K562 (cell line): ENCODE data around the gene HOXD9. TPM values are rescaled to one million over a fixed set of nuclear protein-coding genes. Genes with fewer than 3 reads are reported as not detected.

Experiments
- BDP1 ChIP-seq: IDR thresholded peaks from 3 replicates; pipeline ENCODE4 v1.6.1; 2011; ENCODE audit not compliant: insufficient read length, insufficient read depth
- CREB3 ChIP-seq: fragments of 450-650 bp; conservative IDR thresholded peaks from 2 replicates; pipeline ENCODE4 v1.6.1; 2016; ENCODE audit warnings: missing genetic modification characterization, low read depth, mild to moderate bottlenecking, missing compliant biosample characterization, moderate library complexity
- E2F6 ChIP-seq, 2 experiments: IDR thresholded peaks; 2 replicates each; pipeline ENCODE4 v1.6.1; 2011; ENCODE audit warnings: borderline replicate concordance in 1 of 2, control low read depth in 1 of 2, low read depth in 1 of 2, low read length in 1 of 2, mild to moderate bottlenecking in 1 of 2, mixed read lengths in 1 of 2, moderate library complexity in 1 of 2; ENCODE audit not compliant: insufficient read depth in 1 of 2, insufficient read length in 1 of 2, poor library complexity in 1 of 2, severe bottlenecking in 1 of 2; ENCODE audit errors: extremely low read depth in 1 of 2
- LEF1 ChIP-seq: fragments of 450-650 bp; IDR thresholded peaks from 2 replicates; pipeline ENCODE4 v1.6.1; 2016; ENCODE audit warnings: mild to moderate bottlenecking
- MAZ ChIP-seq, 2 experiments: fragments of 450-650 bp in 1 of 2; sonication (generic) in 1 of 2; formaldehyde crosslinking; IDR thresholded peaks in 1 of 2; conservative IDR thresholded peaks in 1 of 2; 2 replicates each; pipeline versions ENCODE4 v1.4.0 to v1.5.0; 2020; ENCODE audit warnings: mild to moderate bottlenecking in 1 of 2, missing genetic modification reagents in 1 of 2
- MXI1 ChIP-seq: IDR thresholded peaks from 2 replicates; pipeline ENCODE4 v1.6.1; 2011; ENCODE audit warnings: low read depth, mild to moderate bottlenecking, improper control_type of control experiment, low read length
- MYC ChIP-seq, 2 experiments: fragments of 250-450 bp in 1 of 2; sonication (Bioruptor Pico) in 1 of 2; IDR thresholded peaks; 2 replicates each; pipeline versions ENCODE4 v1.5.1 to v1.6.1; 2012 to 2021; ENCODE audit warnings: low read depth in 2 of 2, borderline replicate concordance in 1 of 2, improper control_type of control experiment in 1 of 2, low read length in 1 of 2, mild to moderate bottlenecking in 1 of 2, moderate library complexity in 1 of 2
- POLR2A ChIP-seq: fragments of 450-650 bp; conservative IDR thresholded peaks from 2 replicates; pipeline ENCODE4 v1.6.1; 2016
- SAFB2 ChIP-seq: fragments of 200-400 bp; formaldehyde crosslinking; IDR thresholded peaks from 2 replicates; pipeline ENCODE4 v1.6.1; 2018; ENCODE audit warnings: borderline replicate concordance, low read length, low read depth, moderate library complexity; ENCODE audit not compliant: severe bottlenecking
- SAP30 ChIP-seq: fragments of 200-600 bp; sonication (generic); IDR thresholded peaks from 2 replicates; pipeline ENCODE4 v1.6.1; 2012; ENCODE audit warnings: borderline replicate concordance, low read depth, mild to moderate bottlenecking, moderate library complexity, low read length, control low read depth, inconsistent platforms; ENCODE audit not compliant: insufficient read depth, poor library complexity, severe bottlenecking
- USF1 ChIP-seq: sonication (generic); formaldehyde crosslinking; IDR thresholded peaks from 2 replicates; pipeline ENCODE4 v1.9.0; 2022; ENCODE audit warnings: mild to moderate bottlenecking, missing genetic modification reagents
- ZBTB11 ChIP-seq, 3 experiments: fragments of 200-800 bp in 1 of 3; fragments of 250-450 bp in 1 of 3; fragments of 450-650 bp in 1 of 3; sonication (Bioruptor Pico) in 1 of 3; sonication (Bioruptor generic) in 1 of 3; formaldehyde crosslinking in 1 of 3; IDR thresholded peaks; 2 replicates each; pipeline versions ENCODE4 v1.6.1 to v1.8.0; 2016 to 2022; ENCODE audit warnings: mild to moderate bottlenecking in 2 of 3, missing genetic modification characterization in 2 of 3, missing compliant biosample characterization in 1 of 3, moderate library complexity in 1 of 3
- ZNF175 ChIP-seq: fragments of 200-800 bp; sonication (Bioruptor generic); IDR thresholded peaks from 2 replicates; pipeline ENCODE4 v1.6.1; 2016; ENCODE audit warnings: low read depth, mild to moderate bottlenecking, missing genetic modification characterization, missing compliant biosample characterization
- ZNF644 ChIP-seq: fragments of 200-800 bp; sonication (Bioruptor generic); IDR thresholded peaks from 2 replicates; pipeline ENCODE4 v1.6.1; 2016; ENCODE audit warnings: low read depth, missing genetic modification characterization, missing compliant biosample characterization
- ZNF740 ChIP-seq, 3 experiments: fragments of 200-800 bp in 1 of 3; sonication (Bioruptor generic) in 1 of 3; sonication (generic) in 1 of 3; formaldehyde crosslinking in 1 of 3; IDR thresholded peaks; 2 replicates each; pipeline versions ENCODE4 v1.6.1 to v1.8.0; 2016 to 2022; ENCODE audit warnings: mild to moderate bottlenecking in 2 of 3, missing compliant biosample characterization in 2 of 3, missing genetic modification characterization in 2 of 3, missing genetic modification reagents in 1 of 3
- polyA plus RNA-seq, 8 experiments: library from polyadenylated mRNA; depleted of rRNA in 4 of 8; stranded (reverse) in 5 of 8; unstranded in 3 of 8; fragments of >200 nt; fragmentation: Nextera tagmentation in 2 of 8; fragmentation: Illumina TruSeq in 1 of 8; extraction: Ambion mirVana in 2 of 8; extraction: Trizol in 1 of 8; gene quantifications; 2 replicates each; pipeline versions ENCODE4 v1.2.1 to v1.2.3, GENCODE V29; 2011 to 2014; ENCODE audit warnings: inconsistent platforms in 1 of 8, missing spikeins in 1 of 8
- total RNA-seq, 7 experiments: library from RNA; depleted of rRNA in 6 of 7; stranded (reverse); fragments of >200 nt in 6 of 7; fragmentation: Illumina TruSeq in 2 of 7; extraction: Trizol in 2 of 7; gene quantifications; 2 replicates each; pipeline versions ENCODE4 v1.2.1 to v1.2.3, GENCODE V29; 2011 to 2021; ENCODE audit warnings: low replicate concordance in 1 of 7

Gene HOXD9
- total and polyA plus RNA-seq, 9 of the 15 experiments (the other 6 are each of a cell fraction or from before 2014, with no cell fraction given), result not detected

GRCh38 chr2:176115883-176116813, 6.4 kb upstream of the HOXD9 start, which contains the start of gene HOXD10 (continued):
- no peak for TF ChIP-seq LEF1
- TF ChIP-seq E2F6 (IDR thresholded peaks at IDR 0.05; ENCODE audit: borderline replicate concordance in 1 of 2, extremely low read depth in 1 of 2, insufficient read depth in 1 of 2, insufficient read length in 1 of 2, low read depth in 1 of 2, low read length in 1 of 2, poor library complexity in 1 of 2, severe bottlenecking in 1 of 2), result peak in 1 of 2 experiments; percentile 25
- TF ChIP-seq POLR2A, result no peak
- TF ChIP-seq CREB3 (tag), result no peak
- TF ChIP-seq ZNF175 (CRISPR knock-in tag), result no peak
- no peak for TF ChIP-seq ZNF740 (CRISPR knock-in tag; IDR thresholded peaks at IDR 0.05)
- no peak for TF ChIP-seq ZNF740 (tag; IDR thresholded peaks at IDR 0.05)
- no peak for TF ChIP-seq ZNF644 (tag)
- TF ChIP-seq MYC (IDR thresholded peaks at IDR 0.05; ENCODE audit: low read depth, low read length), result no peak
- TF ChIP-seq MYC (CRISPR knock-in tag; IDR thresholded peaks at IDR 0.05; ENCODE audit: borderline replicate concordance, low read depth), result no peak
- no peak for TF ChIP-seq ZBTB11 (CRISPR knock-in tag; IDR thresholded peaks at IDR 0.05)
- peak; percentile 66 for TF ChIP-seq USF1 (CRISPR knock-in tag)
- TF ChIP-seq SAFB2, result no peak
- no peak for TF ChIP-seq BDP1
- TF ChIP-seq SAP30, result no peak
- no peak for TF ChIP-seq MXI1
- no peak for TF ChIP-seq MAZ (CRISPR knock-in tag; conservative IDR thresholded peaks at IDR 0.05 in 1 of 2, IDR thresholded peaks at IDR 0.05 in 1 of 2)
